HepG2 (cell line): ENCODE results near the gene RMDN2. TPM values are rescaled to one million over a fixed set of nuclear protein-coding genes. Genes with fewer than 3 reads are reported as not detected.

Experiments
- CREB1 ChIP-seq, 2 experiments: fragments of 450-650 bp in 1 of 2; IDR thresholded peaks; 2 replicates each; pipeline ENCODE4 v1.6.1; 2016 to 2017; ENCODE audit warnings: control low read depth in 1 of 2, mild to moderate bottlenecking in 1 of 2, missing compliant biosample characterization in 1 of 2, missing genetic modification characterization in 1 of 2
- FOXA1 ChIP-seq, 2 experiments: fragments of 450-650 bp in 1 of 2; sonication (generic) in 1 of 2; formaldehyde crosslinking in 1 of 2; IDR thresholded peaks; 2 replicates each; pipeline versions ENCODE4 v1.4.0 to v1.6.1; 2016 to 2020; ENCODE audit warnings: missing genetic modification reagents in 1 of 2
- GMEB2 ChIP-seq: IDR thresholded peaks from 2 replicates; pipeline ENCODE4 v1.6.1; 2016; ENCODE audit warnings: missing biosample characterization, missing genetic modification reagents, low read depth
- KAT8 ChIP-seq: IDR thresholded peaks from 2 replicates; pipeline ENCODE4 v1.6.1; 2016; ENCODE audit warnings: missing genetic modification reagents, missing compliant biosample characterization
- KLF13 ChIP-seq: sonication (generic); formaldehyde crosslinking; IDR thresholded peaks from 2 replicates; pipeline ENCODE4 v1.4.0; 2020; ENCODE audit warnings: mild to moderate bottlenecking, missing genetic modification reagents
- PRDM10 ChIP-seq: sonication (generic); formaldehyde crosslinking; IDR thresholded peaks from 2 replicates; pipeline ENCODE4 v1.4.0; 2020; ENCODE audit warnings: low read depth, missing genetic modification reagents
- SAP130 ChIP-seq: IDR thresholded peaks from 2 replicates; pipeline ENCODE4 v1.6.1; 2016; ENCODE audit warnings: low read depth
- TARDBP ChIP-seq: sonication (generic); formaldehyde crosslinking; IDR thresholded peaks from 2 replicates; pipeline ENCODE4 v1.8.0; 2022; ENCODE audit warnings: mild to moderate bottlenecking, missing genetic modification reagents
- TCF12 ChIP-seq, 2 experiments: fragments of 450-650 bp in 1 of 2; sonication (generic) in 1 of 2; formaldehyde crosslinking in 1 of 2; IDR thresholded peaks; 2 replicates each; pipeline versions ENCODE4 v1.6.1 to v1.8.0; 2017 to 2022; ENCODE audit warnings: antibody characterized with exemption in 1 of 2, mild to moderate bottlenecking in 1 of 2, missing genetic modification reagents in 1 of 2, moderate library complexity in 1 of 2
- TFE3 ChIP-seq: IDR thresholded peaks from 2 replicates; pipeline ENCODE4 v1.6.1; 2016
- ZBTB46 ChIP-seq: sonication (generic); formaldehyde crosslinking; IDR thresholded peaks from 2 replicates; pipeline ENCODE4 v1.4.0; 2020; ENCODE audit warnings: mild to moderate bottlenecking, missing genetic modification reagents, borderline replicate concordance
- ZNF101 ChIP-seq: sonication (generic); formaldehyde crosslinking; IDR thresholded peaks from 2 replicates; pipeline ENCODE4 v1.4.0; 2020; ENCODE audit warnings: mild to moderate bottlenecking, low read depth, missing genetic modification reagents, borderline replicate concordance
- ZNF552 ChIP-seq: sonication (generic); formaldehyde crosslinking; IDR thresholded peaks from 2 replicates; pipeline ENCODE4 v1.9.0; 2022; ENCODE audit warnings: missing genetic modification reagents, mild to moderate bottlenecking, borderline replicate concordance
- polyA plus RNA-seq, 8 experiments: library from polyadenylated mRNA; depleted of rRNA in 3 of 8; stranded (reverse) in 7 of 8; unstranded in 1 of 8; fragments of >200 nt; fragmentation: Illumina TruSeq in 4 of 8; extraction: Trizol in 4 of 8; gene quantifications; 2 replicates each; pipeline versions ENCODE4 v1.2.1 to v1.2.3, GENCODE V29; 2011 to 2016; ENCODE audit warnings: low read depth in 4 of 8, missing spikeins in 1 of 8, mixed read lengths in 1 of 8; ENCODE audit not compliant: insufficient read depth in 1 of 8
- total RNA-seq, 5 experiments: library from RNA; depleted of rRNA; stranded (reverse); fragments of >200 nt; fragmentation: Illumina TruSeq; extraction: Trizol; gene quantifications; 2 replicates each; pipeline ENCODE4 v1.2.3, GENCODE V29; 2016; ENCODE audit warnings: low read depth in 1 of 5
- TF ChIP-seq, protein P1 (sequence below): sonication (generic); formaldehyde crosslinking; IDR thresholded peaks from 2 replicates; pipeline ENCODE4 v1.5.0; 2020; ENCODE audit warnings: mild to moderate bottlenecking, missing genetic modification reagents
- TF ChIP-seq, protein P2 (sequence below): sonication (generic); formaldehyde crosslinking; IDR thresholded peaks from 2 replicates; pipeline ENCODE4 v1.9.0; 2022; ENCODE audit warnings: missing genetic modification reagents, mild to moderate bottlenecking, borderline replicate concordance

Gene RMDN2
- total and polyA plus RNA-seq, 2 of the 13 experiments (the other 11 are each of a cell fraction or from before 2014, with no cell fraction given) = 2.3 to 8.9 TPM

DNA sequence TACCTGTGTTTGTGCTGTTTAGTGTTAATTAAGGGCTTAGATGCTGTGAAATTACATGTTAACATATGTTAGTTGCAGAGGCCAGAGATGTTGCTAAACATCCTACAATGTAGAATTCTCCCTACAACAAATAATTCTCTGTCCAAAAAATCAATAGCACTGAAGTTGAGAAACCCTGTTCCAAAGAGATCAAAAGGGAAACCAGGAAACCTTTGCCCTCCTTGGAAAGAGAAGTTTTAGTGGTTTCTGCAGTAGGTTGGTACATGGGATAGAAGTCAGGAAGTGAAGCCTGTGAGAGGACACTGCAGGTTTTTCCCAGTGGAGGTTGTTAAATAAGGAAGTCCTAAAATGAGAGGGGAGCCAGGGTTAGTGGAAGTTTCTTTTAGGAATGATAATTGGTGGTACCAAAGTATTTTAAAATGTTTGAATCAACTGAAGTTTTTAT is 6.3 kb upstream of the RMDN2 start (continued):
- TF ChIP-seq TFE3 (CRISPR knock-in tag) = peak; percentile 75
- no peak for TF ChIP-seq KLF13 (CRISPR knock-in tag)
- peak; percentile 90 for TF ChIP-seq KAT8
- no peak for TF ChIP-seq ZNF552
- TF ChIP-seq ZNF101 = no peak
- no peak for TF ChIP-seq FOXA1 (IDR thresholded peaks at IDR 0.05)
- peak; percentile 76 for TF ChIP-seq FOXA1 (CRISPR knock-in tag; IDR thresholded peaks at IDR 0.05)
- peak; percentile 88 for TF ChIP-seq PRDM10 (CRISPR knock-in tag)
- TF ChIP-seq TARDBP (CRISPR knock-in tag) = peak; percentile 98
- TF ChIP-seq, protein P1, sequence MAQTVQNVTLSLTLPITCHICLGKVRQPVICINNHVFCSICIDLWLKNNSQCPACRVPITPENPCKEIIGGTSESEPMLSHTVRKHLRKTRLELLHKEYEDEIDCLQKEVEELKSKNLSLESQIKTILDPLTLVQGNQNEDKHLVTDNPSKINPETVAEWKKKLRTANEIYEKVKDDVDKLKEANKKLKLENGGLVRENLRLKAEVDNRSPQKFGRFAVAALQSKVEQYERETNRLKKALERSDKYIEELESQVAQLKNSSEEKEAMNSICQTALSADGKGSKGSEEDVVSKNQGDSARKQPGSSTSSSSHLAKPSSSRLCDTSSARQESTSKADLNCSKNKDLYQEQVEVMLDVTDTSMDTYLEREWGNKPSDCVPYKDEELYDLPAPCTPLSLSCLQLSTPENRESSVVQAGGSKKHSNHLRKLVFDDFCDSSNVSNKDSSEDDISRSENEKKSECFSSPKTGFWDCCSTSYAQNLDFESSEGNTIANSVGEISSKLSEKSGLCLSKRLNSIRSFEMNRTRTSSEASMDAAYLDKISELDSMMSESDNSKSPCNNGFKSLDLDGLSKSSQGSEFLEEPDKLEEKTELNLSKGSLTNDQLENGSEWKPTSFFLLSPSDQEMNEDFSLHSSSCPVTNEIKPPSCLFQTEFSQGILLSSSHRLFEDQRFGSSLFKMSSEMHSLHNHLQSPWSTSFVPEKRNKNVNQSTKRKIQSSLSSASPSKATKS (CRISPR knock-in tag) = no peak; the same call in 1 of the 2 replicates
- TF ChIP-seq, protein P2, sequence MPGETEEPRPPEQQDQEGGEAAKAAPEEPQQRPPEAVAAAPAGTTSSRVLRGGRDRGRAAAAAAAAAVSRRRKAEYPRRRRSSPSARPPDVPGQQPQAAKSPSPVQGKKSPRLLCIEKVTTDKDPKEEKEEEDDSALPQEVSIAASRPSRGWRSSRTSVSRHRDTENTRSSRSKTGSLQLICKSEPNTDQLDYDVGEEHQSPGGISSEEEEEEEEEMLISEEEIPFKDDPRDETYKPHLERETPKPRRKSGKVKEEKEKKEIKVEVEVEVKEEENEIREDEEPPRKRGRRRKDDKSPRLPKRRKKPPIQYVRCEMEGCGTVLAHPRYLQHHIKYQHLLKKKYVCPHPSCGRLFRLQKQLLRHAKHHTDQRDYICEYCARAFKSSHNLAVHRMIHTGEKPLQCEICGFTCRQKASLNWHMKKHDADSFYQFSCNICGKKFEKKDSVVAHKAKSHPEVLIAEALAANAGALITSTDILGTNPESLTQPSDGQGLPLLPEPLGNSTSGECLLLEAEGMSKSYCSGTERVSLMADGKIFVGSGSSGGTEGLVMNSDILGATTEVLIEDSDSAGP (CRISPR knock-in tag) = no peak
- peak; percentile 89 for TF ChIP-seq SAP130 (CRISPR knock-in tag)
- TF ChIP-seq TCF12 (IDR thresholded peaks at IDR 0.05) = no peak
- peak; percentile 67; the same call in 1 of the 2 replicates for TF ChIP-seq TCF12 (CRISPR knock-in tag; IDR thresholded peaks at IDR 0.05)
- TF ChIP-seq CREB1 (IDR thresholded peaks at IDR 0.05) = no peak
- peak; percentile 80 for TF ChIP-seq CREB1 (CRISPR knock-in tag; IDR thresholded peaks at IDR 0.05)
- no peak for TF ChIP-seq ZBTB46 (CRISPR knock-in tag)
- 0 out of 2 replicates have a peak, but pooled peaks have one; percentile 13 for TF ChIP-seq GMEB2 (CRISPR knock-in tag)
